K562 (cell line): ENCODE measurements around the gene RBP7. TPM values are rescaled to one million over a fixed set of nuclear protein-coding genes. Genes with fewer than 3 reads are reported as not detected.

Experiments
- ATAC-seq: fragments of 200-7000 bp; cut with Tn5 transposase; 3 replicates; pipeline ENCODE4 v1.9.1; 2020; ENCODE audit warnings: moderate library complexity
- BruUV-seq: library from RNA; stranded (reverse); fragments of 400-500 nt; replicated peaks from 2 replicates; lab custom pipeline; 2021; lab: Mats Ljungman, UMichigan
- CTCF ChIA-PET: fragments of 300-600 bp; formaldehyde crosslinking; extraction: SDS; loops from one replicate; lab custom pipeline; 2021; ENCODE audit warnings: low intra/inter-chr PET ratio; lab: Yijun Ruan, JAX
- POLR2A ChIA-PET: fragments of 300-600, 350-650 bp; sonication (Branson Sonifier 250); formaldehyde crosslinking; extraction: SDS; loops from one replicate; lab custom pipeline; 2021; ENCODE audit warnings: antibody characterized with exemption, inconsistent platforms; lab: Yijun Ruan, JAX
- DNase-seq, 4 experiments: peaks; one replicate each; pipeline versions ENCODE4 v3.0.0 to v3.0.0-alpha.2; 2011 to 2018; ENCODE audit warnings: low spot score in 3 of 4, mixed read lengths in 3 of 4; ENCODE audit errors: extremely low read depth in 1 of 4
- FAIRE-seq: peaks from 2 replicates; lab custom pipeline; 2011; peaks lifted over from hg19 to GRCh38; lab: Jason Lieb, UNC
- H2AFZ ChIP-seq: 2 replicates; pipeline ENCODE4 v1.6.0; 2011; ENCODE audit warnings: low read depth, low read length, control low read depth, inconsistent platforms
- H3K27ac ChIP-seq: fragments of 200-600 bp; 3 replicates; pipeline ENCODE4 v1.8.0; 2011; ENCODE audit warnings: low read depth, mild to moderate bottlenecking, control low read depth, inconsistent platforms, low read length, moderate library complexity, mixed read lengths; ENCODE audit errors: extremely low read depth
- H3K27me3 ChIP-seq, 2 experiments: fragments of 300-600 bp in 1 of 2; 2 replicates in 1 of 2; 3 replicates in 1 of 2; pipeline versions ENCODE4 v1.6.0 to v1.8.0; 2011; ENCODE audit warnings: inconsistent platforms in 2 of 2, low read length in 2 of 2, mild to moderate bottlenecking in 1 of 2, mixed read lengths in 1 of 2, moderate library complexity in 1 of 2; ENCODE audit not compliant: control insufficient read depth in 2 of 2, insufficient read depth in 2 of 2
- H3K36me3 ChIP-seq: fragments of 300-600 bp; 3 replicates; pipeline ENCODE4 v1.8.0; 2011; ENCODE audit warnings: mild to moderate bottlenecking, low read length, inconsistent platforms; ENCODE audit not compliant: control insufficient read depth, insufficient read depth
- H3K4me1 ChIP-seq, 2 experiments: fragments of 200-600 bp in 1 of 2; replicated peaks in 1 of 2; 2 replicates in 1 of 2; 3 replicates in 1 of 2; pipeline versions ENCODE4 v1.5.1 to v1.8.0; 2011; ENCODE audit warnings: inconsistent platforms in 2 of 2, low read length in 2 of 2, mild to moderate bottlenecking in 1 of 2, mixed read lengths in 1 of 2, moderate library complexity in 1 of 2; ENCODE audit not compliant: control insufficient read depth in 2 of 2, insufficient read depth in 2 of 2
- H3K4me2 ChIP-seq: 2 replicates; pipeline ENCODE4 v1.6.1; 2011; ENCODE audit warnings: low read length, control low read depth, inconsistent platforms, mixed read lengths; ENCODE audit not compliant: insufficient read depth
- H3K4me3 ChIP-seq: fragments of 200-600 bp; sonication (generic), shearing (Covaris generic); 2 replicates; pipeline ENCODE4 v1.5.1; 2016; ENCODE audit warnings: control low read depth, inconsistent platforms
- H3K79me2 ChIP-seq: fragments of 200-600 bp; 3 replicates; pipeline ENCODE4 v1.8.0; 2011; ENCODE audit warnings: low read length, inconsistent platforms; ENCODE audit not compliant: control insufficient read depth, insufficient read depth
- H3K9ac ChIP-seq, 2 experiments: 2 replicates each; pipeline versions ENCODE4 v1.6.0 to v1.6.1; 2011; ENCODE audit warnings: low read depth in 2 of 2, low read length in 2 of 2, control low read depth in 1 of 2, inconsistent platforms in 1 of 2, mild to moderate bottlenecking in 1 of 2, mixed read lengths in 1 of 2; ENCODE audit not compliant: insufficient read depth in 1 of 2
- H3K9me1 ChIP-seq: one replicate; pipeline ENCODE4 v1.6.0; 2011; ENCODE audit warnings: inconsistent platforms, mild to moderate bottlenecking, low read length, moderate library complexity; ENCODE audit not compliant: control insufficient read depth, insufficient read depth
- H3K9me3 ChIP-seq: replicated peaks from 2 replicates; pipeline ENCODE4 v1.5.1; 2011; ENCODE audit warnings: low read depth, low read length, inconsistent platforms; ENCODE audit not compliant: control insufficient read depth, insufficient read depth
- H4K20me1 ChIP-seq: replicated peaks from 2 replicates; pipeline ENCODE4 v1.6.1; 2011; ENCODE audit warnings: low read length, inconsistent platforms, mixed read lengths; ENCODE audit not compliant: control insufficient read depth, insufficient read depth
- ZNF830 ChIP-seq: fragments of 250-450 bp; sonication (Bioruptor Pico); IDR thresholded peaks from 2 replicates; pipeline ENCODE4 v1.5.0; 2021; ENCODE audit warnings: mild to moderate bottlenecking
- WGBS: fragments of 100-300 bp; shearing (Covaris generic); methylation state at CpG from one replicate; pipeline ENCODE4 v1.1.6; 2016; ENCODE audit warnings: low coverage, mixed read lengths; ENCODE audit not compliant: insufficient coverage; ENCODE audit errors: missing lambda C conversion rate; 5-methylcytosine and 5-hydroxymethylcytosine counted together
- in situ Hi-C: fragments of 300-500 bp; cut with MboI; formaldehyde crosslinking; loops from 4 replicates; pipeline ENCODE4 v1.15.0; 2018; ENCODE audit warnings: inconsistent platforms, mixed read lengths
- intact Hi-C: fragments of 100-400 bp; cut with micrococcal nuclease; formaldehyde crosslinking; loops from 2 replicates; pipeline ENCODE4 v1.14.2; 2022
- polyA plus RNA-seq, 8 experiments: library from polyadenylated mRNA; depleted of rRNA in 4 of 8; stranded (reverse) in 5 of 8; unstranded in 3 of 8; fragments of >200 nt; fragmentation: Nextera tagmentation in 2 of 8; fragmentation: Illumina TruSeq in 1 of 8; extraction: Ambion mirVana in 2 of 8; extraction: Trizol in 1 of 8; gene quantifications; 2 replicates each; pipeline versions ENCODE4 v1.2.1 to v1.2.3, GENCODE V29; 2011 to 2014; ENCODE audit warnings: inconsistent platforms in 1 of 8, missing spikeins in 1 of 8
- total RNA-seq, 7 experiments: library from RNA; depleted of rRNA in 6 of 7; stranded (reverse); fragments of >200 nt in 6 of 7; fragmentation: Illumina TruSeq in 2 of 7; extraction: Trizol in 2 of 7; gene quantifications; 2 replicates each; pipeline versions ENCODE4 v1.2.1 to v1.2.3, GENCODE V29; 2011 to 2021; ENCODE audit warnings: low replicate concordance in 1 of 7
- TF ChIP-seq, protein P1 (sequence below), 2 experiments: fragments of 450-650 bp; conservative IDR thresholded peaks; 2 replicates each; pipeline ENCODE4 v1.6.1; 2017; ENCODE audit warnings: mild to moderate bottlenecking in 2 of 2, moderate library complexity in 2 of 2

The RBP7 gene
- total and polyA plus RNA-seq, 9 of the 15 experiments (the other 6 are each of a cell fraction or from before 2014, with no cell fraction given), result not detected

DNA sequence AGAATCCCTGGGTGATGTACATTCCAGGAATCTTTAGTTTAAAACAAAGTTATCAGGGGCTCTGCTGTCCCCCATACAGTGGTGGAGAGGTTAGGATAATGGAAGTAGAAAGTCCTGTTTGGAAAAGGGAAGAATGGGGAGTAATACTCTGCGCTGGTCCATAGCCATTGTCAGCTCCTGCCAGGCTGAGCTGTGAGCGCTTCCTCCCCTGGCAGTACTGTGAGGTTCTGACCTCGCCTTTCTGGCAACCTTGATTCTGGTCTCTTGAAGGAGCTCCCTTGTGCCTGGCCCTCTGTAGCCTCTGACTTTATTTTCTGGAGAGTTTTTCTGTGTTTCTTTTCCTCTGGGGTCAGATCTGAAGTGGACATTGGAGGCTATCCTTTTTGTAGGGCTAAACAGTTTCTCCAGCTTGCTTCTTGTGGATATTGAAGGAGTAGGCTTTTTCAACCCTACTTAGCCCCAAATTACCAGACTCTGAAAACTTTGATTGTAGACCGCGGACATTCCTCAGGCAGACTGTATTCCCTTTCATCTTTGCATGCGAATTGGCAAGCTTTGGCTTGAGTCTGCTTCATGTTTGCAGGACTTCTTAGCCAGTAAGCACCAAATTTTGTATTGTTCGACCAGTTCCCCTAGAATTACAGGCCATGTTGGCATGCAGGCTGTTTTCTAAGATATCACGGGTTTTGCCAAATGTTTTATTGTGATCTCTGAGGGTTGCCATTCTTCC, 49.5 kb downstream of the RBP7 start:
- no TSS peak for BruUV-seq
- ATAC-seq, result peak; percentile 25
- Histone ChIP-seq H3K9me3 (no peaks in the 10 kb centered on the region), H2AFZ (no peak overlapping the region), H3K36me3 (peaks cover 71% of the 10 kb centered on the region), H3K9ac (peak overlapping the region in 1 of 2 experiments; percentile 79; a peak in 1 of 4 replicates), H3K27ac (peak overlapping the region; percentile 33; the same call in 2 of the 3 replicates), H3K4me1 (peaks cover 10 to 26% of the 10 kb centered on the region in 2 experiments; a peak in 4 of 5 replicates), H3K9me1 (peaks cover 7% of the 10 kb centered on the region), H3K27me3 (no peaks in the 10 kb centered on the region), H4K20me1 (peaks cover 26% of the 10 kb centered on the region), H3K4me3 (no peak overlapping the region), H3K4me2 (peak overlapping the region; percentile 58; the same call in 1 of the 2 replicates), H3K79me2 (peaks cover 90% of the 10 kb centered on the region)
- TF ChIP-seq, protein P1, sequence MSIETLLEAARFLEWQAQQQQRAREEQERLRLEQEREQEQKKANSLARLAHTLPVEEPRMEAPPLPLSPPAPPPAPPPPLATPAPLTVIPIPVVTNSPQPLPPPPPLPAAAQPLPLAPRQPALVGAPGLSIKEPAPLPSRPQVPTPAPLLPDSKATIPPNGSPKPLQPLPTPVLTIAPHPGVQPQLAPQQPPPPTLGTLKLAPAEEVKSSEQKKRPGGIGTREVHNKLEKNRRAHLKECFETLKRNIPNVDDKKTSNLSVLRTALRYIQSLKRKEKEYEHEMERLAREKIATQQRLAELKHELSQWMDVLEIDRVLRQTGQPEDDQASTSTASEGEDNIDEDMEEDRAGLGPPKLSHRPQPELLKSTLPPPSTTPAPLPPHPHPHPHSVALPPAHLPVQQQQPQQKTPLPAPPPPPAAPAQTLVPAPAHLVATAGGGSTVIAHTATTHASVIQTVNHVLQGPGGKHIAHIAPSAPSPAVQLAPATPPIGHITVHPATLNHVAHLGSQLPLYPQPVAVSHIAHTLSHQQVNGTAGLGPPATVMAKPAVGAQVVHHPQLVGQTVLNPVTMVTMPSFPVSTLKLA (conservative IDR thresholded peaks at IDR 0.05), result peak in 1 of 2 experiments; percentile 6; a peak in 1 of 4 replicates
- TF ChIP-seq ZNF830 (CRISPR knock-in tag), result no peak
- no peak for FAIRE-seq
- in situ Hi-C loops (no loop called here), intact Hi-C loops (no loop called here)
- WGBS, result 91% methylated on average over 8 of the region's 8 CpGs
- ChIA-PET POLR2A (interaction anchor here (0.6 to 3.7 kb wide), 8 partner anchors 9 to 356 kb away, joined by 3 to 33 read pairs (median 4); partner anchors contain the start of gene UBE4B), CTCF (no interaction called here)
- no peak for DNase-seq
